Astrocyte of the cerebellum (primary cell): Measurements from ENCODE around the gene HCN2.

Source experiments
- DNase-seq: peaks from one replicate; pipeline ENCODE4 v3.0.0-alpha.2; 2011; ENCODE audit warnings: low read depth
- H3K4me3 ChIP-seq: 2 replicates; pipeline ENCODE4 v1.5.1; 2011; ENCODE audit warnings: mild to moderate bottlenecking, low read depth, low read length, moderate library complexity
- CTCF ChIP-seq: IDR thresholded peaks from 2 replicates; pipeline ENCODE4 v1.5.1; 2012; ENCODE audit warnings: low read length, low read depth, moderate library complexity, mild to moderate bottlenecking; ENCODE audit errors: missing control alignments
- in situ Hi-C: cut with HindIII; loops from 2 replicates; pipeline ENCODE4 v1.10.0; 2017; ENCODE audit warnings: low sequenced_read_pairs

Gene HCN2

GRCh38 chr19:547836-548720 lies 41.6 kb upstream of the HCN2 start:
- no peak for TF ChIP-seq CTCF
- DNase-seq = no peak
- in situ Hi-C loops = no loop called here
- no peak overlapping the region for H3K4me3 ChIP-seq

- no peak overlapping the region for H3K4me3 ChIP-seq
- no peak for TF ChIP-seq CTCF
- in situ Hi-C loops = no loop called here
- no peak for DNase-seq
Observed at GRCh38 chr19:548886-549830, 40.5 kb upstream of the HCN2 start.

GRCh38 chr19:554817-555216 lies 34.9 kb upstream of the HCN2 start:
- in situ Hi-C loops = no loop called here
- no peak for DNase-seq

GRCh38 chr19:555474-555808 lies 34.2 kb upstream of the HCN2 start:
- no peak overlapping the region for H3K4me3 ChIP-seq
- TF ChIP-seq CTCF = no peak
- in situ Hi-C loops = no loop called here
- DNase-seq = no peak

More at GRCh38 chr19:554817-555216, 34.9 kb upstream of the HCN2 start:
- TF ChIP-seq CTCF = no peak
- H3K4me3 ChIP-seq = no peak overlapping the region

- H3K4me3 ChIP-seq = no peak overlapping the region
- in situ Hi-C loops = no loop called here
- no peak for DNase-seq
- TF ChIP-seq CTCF = no peak
Observed at GRCh38 chr19:556611-557382, 32.9 kb upstream of the HCN2 start.

GRCh38 chr19:558770-559439 lies 30.8 kb upstream of the HCN2 start:
- in situ Hi-C loops = no loop called here

More at GRCh38 chr19:558770-559439, 30.8 kb upstream of the HCN2 start:
- no peak overlapping the region for H3K4me3 ChIP-seq
- no peak for DNase-seq
- no peak for TF ChIP-seq CTCF
